RWPE2 (cell line): Measurements from ENCODE around the gene FMN1.
A peak's percentile ranks its signal among the peaks of the same experiment; 100 is the strongest.

Source experiments
- ATAC-seq: fragments of 200-7000 bp; cut with Tn5 transposase; 3 replicates; pipeline ENCODE4 v1.9.1; 2021; ENCODE audit warnings: low read depth
- DNase-seq: peaks from one replicate; pipeline ENCODE4 v3.0.0-alpha.2; 2020; ENCODE audit warnings: low spot score
- H3K27ac ChIP-seq: fragments of 450-650 bp; 2 replicates; pipeline ENCODE4 v1.5.1; 2017; ENCODE audit warnings: mild to moderate bottlenecking; ENCODE audit not compliant: poor library complexity, severe bottlenecking
- H3K27me3 ChIP-seq: fragments of 250-450 bp; sonication (Bioruptor Pico); 2 replicates; pipeline ENCODE4 v1.5.1; 2021; ENCODE audit warnings: mild to moderate bottlenecking, moderate library complexity; ENCODE audit not compliant: insufficient read depth, poor library complexity, severe bottlenecking
- H3K36me3 ChIP-seq: fragments of 250-450 bp; sonication (Bioruptor Pico); 2 replicates; pipeline ENCODE4 v1.5.1; 2020; ENCODE audit warnings: low read depth, mild to moderate bottlenecking, moderate library complexity
- H3K4me1 ChIP-seq: fragments of 250-450 bp; sonication (Bioruptor Pico); 2 replicates; pipeline ENCODE4 v1.5.1; 2021; ENCODE audit warnings: mild to moderate bottlenecking, moderate library complexity; ENCODE audit not compliant: insufficient read depth, poor library complexity, severe bottlenecking
- H3K4me3 ChIP-seq: fragments of 250-450 bp; sonication (Bioruptor Pico); 2 replicates; pipeline ENCODE4 v1.5.1; 2021; ENCODE audit warnings: mild to moderate bottlenecking, moderate library complexity; ENCODE audit not compliant: severe bottlenecking
- H3K9me3 ChIP-seq: fragments of 250-450 bp; sonication (Bioruptor Pico); 2 replicates; pipeline ENCODE4 v1.5.1; 2021; ENCODE audit warnings: mild to moderate bottlenecking, moderate library complexity; ENCODE audit not compliant: severe bottlenecking
- CTCF ChIP-seq: fragments of 450-650 bp; IDR thresholded peaks from one replicate; pipeline ENCODE4 v1.5.1; 2017; ENCODE audit warnings: mild to moderate bottlenecking, moderate library complexity; ENCODE audit not compliant: poor library complexity, severe bottlenecking

Gene FMN1

GRCh38 chr15:32735989-32736700 is 458.4 kb downstream of the FMN1 start:
- no peak for TF ChIP-seq CTCF
- ATAC-seq: no peak
- H3K36me3 ChIP-seq: no peaks in the 10 kb centered on the region

GRCh38 chr15:32733281-32733680 is 461.2 kb downstream of the FMN1 start:
- no peaks in the 10 kb centered on the region for H3K9me3 ChIP-seq
- ATAC-seq: no peak
- DNase-seq: no peak
- H3K36me3 ChIP-seq: no peaks in the 10 kb centered on the region
- H3K27me3 ChIP-seq: no peaks in the 10 kb centered on the region
- no peak for TF ChIP-seq CTCF
- H3K27ac ChIP-seq: no peak overlapping the region
- no peak overlapping the region for H3K4me3 ChIP-seq
- H3K4me1 ChIP-seq: peaks cover 16% of the 10 kb centered on the region

More at GRCh38 chr15:32735989-32736700, 458.4 kb downstream of the FMN1 start:
- H3K9me3 ChIP-seq: no peaks in the 10 kb centered on the region
- H3K4me3 ChIP-seq: no peak overlapping the region
- peaks cover under 1% of the 10 kb centered on the region for H3K4me1 ChIP-seq
- H3K27me3 ChIP-seq: no peaks in the 10 kb centered on the region
- no peak for DNase-seq
- no peak overlapping the region for H3K27ac ChIP-seq

- no peak for TF ChIP-seq CTCF
These were observed 461.8 kb downstream of the FMN1 start for GRCh38 chr15:32732574-32733157.

GRCh38 chr15:32730677-32731654 is 463.5 kb downstream of the FMN1 start:
- Histone ChIP-seq H3K4me3 (no peak overlapping the region), H3K4me1 (peaks cover 16% of the 10 kb centered on the region), H3K27ac (peak overlapping the region; percentile 1), H3K9me3 (no peaks in the 10 kb centered on the region), H3K36me3 (no peaks in the 10 kb centered on the region), H3K27me3 (no peaks in the 10 kb centered on the region)
- no peak for TF ChIP-seq CTCF
- ATAC-seq (peak; percentile 97), DNase-seq (peak; percentile 97)

More at GRCh38 chr15:32732574-32733157, 461.8 kb downstream of the FMN1 start:
- Histone ChIP-seq H3K36me3 (no peaks in the 10 kb centered on the region), H3K27me3 (no peaks in the 10 kb centered on the region), H3K9me3 (no peaks in the 10 kb centered on the region), H3K4me1 (peaks cover 16% of the 10 kb centered on the region), H3K4me3 (no peak overlapping the region), H3K27ac (no peak overlapping the region)
- no peak for ATAC-seq
- DNase-seq: no peak
